Measurements from ENCODE around the gene NUDCD3. TPM values are rescaled to one million over a fixed set of nuclear protein-coding genes. Genes with fewer than 3 reads are reported as not detected.

The NUDCD3 gene
- total and polyA plus RNA-seq, 10 donors: 21.7 to 97.9 (median 41.3) TPM

DNA sequence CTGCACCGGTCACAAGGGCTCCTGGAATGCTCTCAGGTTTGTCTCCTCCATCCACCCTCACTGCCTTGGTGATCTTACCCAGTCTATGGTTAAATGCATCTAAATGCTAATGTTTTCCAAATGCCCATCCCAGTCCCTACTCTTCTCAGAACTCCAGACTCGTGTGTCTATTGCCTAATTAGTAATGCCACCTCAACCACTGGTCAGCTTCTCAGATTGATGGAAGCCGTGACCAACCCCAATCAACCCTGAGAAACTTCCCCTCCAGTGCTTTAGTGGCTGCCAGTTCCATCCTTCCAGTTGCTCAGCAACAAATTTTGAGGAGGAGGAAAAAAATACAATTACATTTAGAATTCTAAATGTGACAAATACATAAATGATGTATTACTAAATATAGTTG is 18.6 kb downstream of the NUDCD3 start:
- no peaks in the 10 kb centered on the region for H3K27me3 ChIP-seq (replicated peaks in 1 of 7)
- H3K36me3 ChIP-seq: peaks cover 0 to 94% (median 54%) of the 10 kb centered on the region in 6 donors
- peaks cover 5 to 74% (median 33%) of the 10 kb centered on the region in 6 donors for H3K4me1 ChIP-seq
- no peak for TF ChIP-seq POLR2AphosphoS5 (IDR thresholded peaks at IDR 0.05)
- TF ChIP-seq, protein P1, sequence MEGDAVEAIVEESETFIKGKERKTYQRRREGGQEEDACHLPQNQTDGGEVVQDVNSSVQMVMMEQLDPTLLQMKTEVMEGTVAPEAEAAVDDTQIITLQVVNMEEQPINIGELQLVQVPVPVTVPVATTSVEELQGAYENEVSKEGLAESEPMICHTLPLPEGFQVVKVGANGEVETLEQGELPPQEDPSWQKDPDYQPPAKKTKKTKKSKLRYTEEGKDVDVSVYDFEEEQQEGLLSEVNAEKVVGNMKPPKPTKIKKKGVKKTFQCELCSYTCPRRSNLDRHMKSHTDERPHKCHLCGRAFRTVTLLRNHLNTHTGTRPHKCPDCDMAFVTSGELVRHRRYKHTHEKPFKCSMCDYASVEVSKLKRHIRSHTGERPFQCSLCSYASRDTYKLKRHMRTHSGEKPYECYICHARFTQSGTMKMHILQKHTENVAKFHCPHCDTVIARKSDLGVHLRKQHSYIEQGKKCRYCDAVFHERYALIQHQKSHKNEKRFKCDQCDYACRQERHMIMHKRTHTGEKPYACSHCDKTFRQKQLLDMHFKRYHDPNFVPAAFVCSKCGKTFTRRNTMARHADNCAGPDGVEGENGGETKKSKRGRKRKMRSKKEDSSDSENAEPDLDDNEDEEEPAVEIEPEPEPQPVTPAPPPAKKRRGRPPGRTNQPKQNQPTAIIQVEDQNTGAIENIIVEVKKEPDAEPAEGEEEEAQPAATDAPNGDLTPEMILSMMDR (IDR thresholded peaks at IDR 0.05 in 8 of 11, conservative IDR thresholded peaks at IDR 0.05 in 3 of 11): no peak
- no peak for TF ChIP-seq POLR2A (IDR thresholded peaks at IDR 0.05)
- H3K4me3 ChIP-seq: no peak overlapping the region
- no peak overlapping the region for H3K27ac ChIP-seq
- no peak for DNase-seq
- H3K9me3 ChIP-seq: no peaks in the 10 kb centered on the region
- WGBS, 5 donors: 71 to 86% (median 82%) methylated on average over 3 of the region's 3 CpGs
- intact Hi-C loops (cut with DNase I; ENCODE audit: low total_unique reads): no loop called here

DNA sequence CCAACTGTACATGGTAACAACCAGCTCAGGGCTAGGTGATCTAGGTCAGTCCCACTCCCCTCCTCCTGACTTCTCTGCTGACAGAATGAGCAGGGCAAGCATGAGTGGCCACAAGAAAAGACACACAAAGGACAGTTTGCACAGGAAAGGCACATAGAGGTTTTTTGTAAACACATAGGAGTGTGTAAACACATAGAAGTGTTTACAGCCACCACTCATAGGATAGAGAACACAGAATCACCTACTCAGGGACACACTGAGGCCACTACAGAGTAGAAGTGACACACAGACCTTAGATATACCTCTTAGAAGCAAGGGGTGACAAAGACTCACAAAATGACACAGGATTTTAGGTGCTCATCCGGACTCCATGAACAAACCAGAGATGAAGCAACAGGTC is 19.0 kb downstream of the NUDCD3 start:
- Histone ChIP-seq H3K36me3 (peaks cover 0 to 94% (median 54%) of the 10 kb centered on the region in 6 donors), H3K27me3 (replicated peaks in 1 of 7) (no peaks in the 10 kb centered on the region), H3K4me1 (peaks cover 9 to 74% (median 35%) of the 10 kb centered on the region in 6 donors), H3K27ac (no peak overlapping the region), H3K9me3 (no peaks in the 10 kb centered on the region), H3K4me3 (no peak overlapping the region)
- TF ChIP-seq, protein P1 (IDR thresholded peaks at IDR 0.05 in 8 of 11, conservative IDR thresholded peaks at IDR 0.05 in 3 of 11): no peak
- no peak for TF ChIP-seq POLR2A (IDR thresholded peaks at IDR 0.05)
- TF ChIP-seq POLR2AphosphoS5 (IDR thresholded peaks at IDR 0.05): no peak
- WGBS, 5 donors: 78 to 100% (median 92%) methylated on average over 1 of the region's 1 CpG
- intact Hi-C loops (cut with DNase I; ENCODE audit: low total_unique reads): no loop called here
- no peak for DNase-seq

DNA sequence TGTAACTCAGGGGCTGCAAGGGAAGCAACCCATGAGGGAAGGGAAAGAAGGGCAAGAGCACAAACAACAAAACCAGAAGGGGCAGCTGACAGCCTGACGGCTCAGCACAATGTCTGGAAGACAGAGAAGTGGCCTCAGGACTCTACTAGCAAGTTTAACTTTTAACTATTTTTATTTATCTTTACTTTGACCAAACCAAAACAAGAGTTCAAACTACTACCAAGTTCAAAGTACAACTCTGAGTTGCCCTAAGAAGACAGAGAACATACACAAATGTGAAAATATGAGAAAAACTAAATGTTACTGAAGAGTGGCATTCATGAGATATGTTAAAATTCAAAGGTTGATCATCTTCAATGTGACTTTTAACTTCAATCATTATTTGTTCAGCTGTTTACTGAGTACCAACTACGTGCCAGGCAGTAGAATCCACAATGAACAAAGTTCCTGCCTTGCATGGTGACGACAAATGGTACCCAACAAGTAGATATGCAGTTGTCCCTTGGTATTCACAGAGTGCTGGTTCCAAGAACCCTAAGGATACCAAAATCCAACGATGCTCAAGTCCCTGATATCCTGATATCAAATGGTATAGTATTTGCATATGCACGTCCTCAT is 19.7 kb downstream of the NUDCD3 start:
- DNase-seq: no peak
- H3K4me1 ChIP-seq: peaks cover 13 to 78% (median 39%) of the 10 kb centered on the region in 6 donors
- no peaks in the 10 kb centered on the region for H3K27me3 ChIP-seq (replicated peaks in 1 of 7)
- 81 to 96% (median 92%) methylated on average over 5 of the region's 5 CpGs for WGBS, 5 donors
- intact Hi-C loops (cut with DNase I; ENCODE audit: low total_unique reads): no loop called here
- H3K36me3 ChIP-seq: peaks cover 0 to 94% (median 49%) of the 10 kb centered on the region in 6 donors
- no peak overlapping the region for H3K27ac ChIP-seq
- no peaks in the 10 kb centered on the region for H3K9me3 ChIP-seq
- no peak overlapping the region for H3K4me3 ChIP-seq
- no peak for TF ChIP-seq POLR2AphosphoS5 (IDR thresholded peaks at IDR 0.05)
- TF ChIP-seq, protein P1 (IDR thresholded peaks at IDR 0.05 in 8 of 11, conservative IDR thresholded peaks at IDR 0.05 in 3 of 11): no peak
- TF ChIP-seq POLR2A (IDR thresholded peaks at IDR 0.05): no peak

DNA sequence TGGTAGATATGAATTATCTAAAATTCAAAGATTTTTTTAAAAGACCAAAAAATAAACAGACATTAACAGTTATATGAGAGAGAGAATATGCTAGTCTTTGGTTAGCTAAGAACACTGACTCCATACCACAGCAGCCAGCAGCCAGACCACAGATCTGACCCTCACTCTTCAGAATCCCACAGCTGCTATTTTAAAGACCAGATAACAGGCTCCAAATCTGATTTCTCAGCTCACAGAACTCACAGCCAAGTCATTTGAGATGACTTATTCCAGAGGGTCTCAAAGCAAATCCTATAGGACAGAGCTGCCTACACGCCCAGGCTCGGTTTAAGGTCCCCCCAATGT is 20.4 kb downstream of the NUDCD3 start:
- no peak overlapping the region for H3K4me3 ChIP-seq
- DNase-seq: no peak
- intact Hi-C loops (cut with DNase I; ENCODE audit: low total_unique reads): no loop called here
- H3K36me3 ChIP-seq: peaks cover 0 to 94% (median 45%) of the 10 kb centered on the region in 6 donors
- TF ChIP-seq, protein P1 (IDR thresholded peaks at IDR 0.05 in 8 of 11, conservative IDR thresholded peaks at IDR 0.05 in 3 of 11): no peak
- TF ChIP-seq POLR2A (IDR thresholded peaks at IDR 0.05) (no peak), POLR2AphosphoS5 (IDR thresholded peaks at IDR 0.05) (no peak)
- no peaks in the 10 kb centered on the region for H3K9me3 ChIP-seq
- peaks cover 13 to 85% (median 42%) of the 10 kb centered on the region in 6 donors for H3K4me1 ChIP-seq
- WGBS, 5 donors: 96 to 100% (median 97%) methylated on average over 2 of the region's 2 CpGs
- H3K27me3 ChIP-seq (replicated peaks in 1 of 7): no peaks in the 10 kb centered on the region
- H3K27ac ChIP-seq: no peak overlapping the region
